Measurements from ENCODE around the gene RALGAPA2. TPM values are rescaled to one million over a fixed set of nuclear protein-coding genes. Genes with fewer than 3 reads are reported as not detected.

Gene RALGAPA2
- total RNA-seq, result 10 to 100 TPM; 14.3 to 17.2 TPM

DNA sequence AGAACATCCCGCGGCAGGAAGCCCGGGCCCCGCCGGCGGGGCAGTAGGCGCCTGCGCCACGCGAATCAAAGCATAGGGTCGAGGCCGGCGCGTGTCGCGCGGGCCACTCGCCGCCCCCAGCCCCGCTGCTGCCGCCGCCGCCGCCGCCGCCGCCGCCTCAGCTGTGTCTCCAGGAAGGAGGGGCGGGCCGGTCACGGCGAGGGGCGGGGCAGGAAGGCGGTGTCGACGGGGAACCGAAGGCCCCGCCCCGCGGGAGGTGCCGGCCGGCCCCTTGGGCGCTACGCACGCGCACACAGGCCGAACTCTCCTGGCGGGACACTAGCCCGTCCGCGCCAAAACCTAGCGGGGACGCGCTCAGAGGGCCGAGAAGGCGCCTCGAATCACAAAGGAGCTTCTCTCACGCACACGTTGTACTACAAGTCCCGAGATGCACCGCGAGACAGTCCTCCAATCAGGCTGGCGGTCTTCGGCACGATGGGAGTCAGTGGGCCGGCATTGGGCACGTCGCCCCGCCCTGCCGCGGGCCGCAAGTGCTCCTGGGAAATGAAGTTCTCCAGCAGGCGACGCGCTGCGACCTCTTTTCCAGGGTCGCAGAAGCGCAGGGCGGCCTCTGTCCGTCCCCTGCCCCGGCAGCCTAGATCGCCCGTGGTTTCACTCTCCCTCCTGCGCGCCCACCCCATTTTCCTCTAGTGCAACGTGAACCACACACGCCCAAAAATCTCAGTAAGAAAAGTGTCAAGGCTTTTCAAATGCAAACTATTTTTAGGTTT is at the start of gene RALGAPA2:
TSS of gene RALGAPA2 (minus strand) at position 171 of the 770 bp plus-strand sequence. CDS start at position 7, 164 bp downstream.
- TF ChIP-seq, protein P1, sequence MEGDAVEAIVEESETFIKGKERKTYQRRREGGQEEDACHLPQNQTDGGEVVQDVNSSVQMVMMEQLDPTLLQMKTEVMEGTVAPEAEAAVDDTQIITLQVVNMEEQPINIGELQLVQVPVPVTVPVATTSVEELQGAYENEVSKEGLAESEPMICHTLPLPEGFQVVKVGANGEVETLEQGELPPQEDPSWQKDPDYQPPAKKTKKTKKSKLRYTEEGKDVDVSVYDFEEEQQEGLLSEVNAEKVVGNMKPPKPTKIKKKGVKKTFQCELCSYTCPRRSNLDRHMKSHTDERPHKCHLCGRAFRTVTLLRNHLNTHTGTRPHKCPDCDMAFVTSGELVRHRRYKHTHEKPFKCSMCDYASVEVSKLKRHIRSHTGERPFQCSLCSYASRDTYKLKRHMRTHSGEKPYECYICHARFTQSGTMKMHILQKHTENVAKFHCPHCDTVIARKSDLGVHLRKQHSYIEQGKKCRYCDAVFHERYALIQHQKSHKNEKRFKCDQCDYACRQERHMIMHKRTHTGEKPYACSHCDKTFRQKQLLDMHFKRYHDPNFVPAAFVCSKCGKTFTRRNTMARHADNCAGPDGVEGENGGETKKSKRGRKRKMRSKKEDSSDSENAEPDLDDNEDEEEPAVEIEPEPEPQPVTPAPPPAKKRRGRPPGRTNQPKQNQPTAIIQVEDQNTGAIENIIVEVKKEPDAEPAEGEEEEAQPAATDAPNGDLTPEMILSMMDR (IDR thresholded peaks at IDR 0.05), result no peak
- ATAC-seq, result peak; percentile 96
- Mint-ChIP-seq H3K9me3 (peaks cover 2% of the 10 kb centered on the region), H3K27me3 (peaks cover 1% of the 10 kb centered on the region), H3K27ac (peak within 1 kb of the TSS; percentile 90), H3K4me3 (peak within 1 kb of the TSS; percentile 90), H3K36me3 (ENCODE audit: low read depth) (peaks cover 15% of the 10 kb centered on the region), H3K4me1 (ENCODE audit: low read depth) (peaks cover 33% of the 10 kb centered on the region)
- ChIA-PET POLR2A (interaction anchor here (0.7 kb wide), 2 partner anchors 14 to 33 kb away, joined by 3 read pairs; no protein-coding TSS in a partner anchor), CTCF (interaction anchor here (1.2 kb wide), 1 partner anchor 52 kb away, joined by 4 read pairs; no protein-coding TSS in a partner anchor)
- DNase-seq, result peak; percentile 97
- intact Hi-C loops (cut with micrococcal nuclease), result no loop called here

DNA sequence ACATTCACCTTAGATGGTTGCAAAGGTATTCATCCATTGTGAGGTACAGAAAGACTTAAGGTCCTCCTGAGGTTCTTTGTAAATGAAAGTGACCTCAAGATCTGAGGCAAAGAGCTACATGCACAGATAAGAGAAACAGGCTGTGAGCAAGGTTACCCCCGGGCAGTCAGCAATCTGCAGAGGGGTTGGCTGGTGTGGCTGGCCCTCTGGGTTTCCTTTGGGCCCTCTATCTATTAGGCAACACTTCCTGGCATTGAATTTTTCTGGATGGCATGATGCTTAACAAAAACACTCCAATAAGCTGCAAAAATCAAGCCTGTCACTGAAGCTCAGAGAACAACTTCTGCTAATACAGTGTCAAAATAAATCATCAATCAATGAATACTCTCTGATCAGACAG is 48.9 kb upstream of the RALGAPA2 start:
- TF ChIP-seq, protein P1 (IDR thresholded peaks at IDR 0.05), result no peak
- Mint-ChIP-seq H3K36me3 (ENCODE audit: low read depth) (no peaks in the 10 kb centered on the region), H3K9me3 (no peaks in the 10 kb centered on the region), H3K4me1 (ENCODE audit: low read depth) (no peaks in the 10 kb centered on the region), H3K27me3 (peaks cover 4% of the 10 kb centered on the region), H3K4me3 (no peak overlapping the region), H3K27ac (no peak overlapping the region)
- DNase-seq, result no peak
- no peak for ATAC-seq
- CTCF ChIA-PET, result no interaction called here
- POLR2A ChIA-PET, result no interaction called here
- intact Hi-C loops (cut with micrococcal nuclease), result no loop called here

DNA sequence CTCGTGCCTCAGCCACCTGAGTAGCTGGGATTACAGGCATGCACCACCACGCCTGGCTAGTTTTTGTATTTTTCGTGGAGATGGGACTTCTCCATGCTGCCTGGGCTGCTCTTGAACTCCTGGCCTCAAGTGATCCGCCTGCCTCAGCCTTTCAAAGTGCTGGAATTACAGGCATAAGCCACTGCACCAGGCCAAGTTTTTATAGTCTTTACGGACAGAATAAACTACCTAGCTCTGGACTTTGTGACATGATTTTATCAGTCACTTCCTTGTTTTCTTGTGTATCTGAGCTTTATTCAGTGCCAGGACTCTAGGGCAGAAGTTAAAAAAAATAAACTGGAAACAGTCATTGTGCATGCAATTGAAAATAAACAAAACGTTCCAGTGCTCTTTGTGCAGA is 46.7 kb upstream of the RALGAPA2 start:
- Mint-ChIP-seq H3K27ac (no peak overlapping the region), H3K4me3 (no peak overlapping the region), H3K9me3 (no peaks in the 10 kb centered on the region), H3K27me3 (peaks cover 5% of the 10 kb centered on the region), H3K36me3 (ENCODE audit: low read depth) (no peaks in the 10 kb centered on the region), H3K4me1 (ENCODE audit: low read depth) (no peaks in the 10 kb centered on the region)
- POLR2A ChIA-PET, result no interaction called here
- TF ChIP-seq, protein P1 (IDR thresholded peaks at IDR 0.05), result no peak
- DNase-seq, result no peak
- CTCF ChIA-PET, result no interaction called here
- intact Hi-C loops (cut with micrococcal nuclease), result no loop called here
- no peak for ATAC-seq

DNA sequence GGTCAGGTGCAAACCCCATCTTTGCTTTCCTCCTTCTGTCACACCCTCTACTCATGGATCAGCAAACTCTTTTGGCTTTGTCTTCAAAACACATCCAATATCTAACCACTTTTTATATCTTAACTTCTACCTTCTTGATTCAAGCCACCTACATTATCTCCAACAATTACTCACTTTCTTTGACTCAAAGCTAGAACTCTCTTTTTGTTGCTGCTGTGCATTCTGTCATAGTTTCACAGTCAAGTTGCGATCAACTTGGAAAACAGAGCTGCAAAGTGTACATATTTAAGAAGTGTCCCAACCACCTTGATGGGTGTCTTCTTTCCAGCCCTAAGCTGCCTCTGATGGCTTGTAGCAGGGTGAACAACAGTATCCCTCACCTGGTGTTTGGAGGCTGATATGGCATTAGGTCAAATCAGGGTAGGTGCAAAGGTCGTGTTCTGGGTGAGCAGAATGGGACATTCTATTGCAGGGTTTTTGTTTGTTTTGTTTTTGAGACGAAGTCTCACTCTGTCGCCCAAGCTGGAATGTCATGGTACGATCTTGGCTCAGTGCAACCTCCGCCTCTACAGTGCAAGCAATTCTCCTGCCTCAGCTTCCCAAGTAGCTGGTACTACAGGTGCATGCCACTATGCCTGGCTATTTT is 43.4 kb upstream of the RALGAPA2 start:
- DNase-seq (no peak), ATAC-seq (no peak)
- ChIA-PET CTCF (no interaction called here), POLR2A (no interaction called here)
- intact Hi-C loops (cut with micrococcal nuclease), result no loop called here
- Mint-ChIP-seq H3K36me3 (ENCODE audit: low read depth) (no peaks in the 10 kb centered on the region), H3K27me3 (peaks cover 9% of the 10 kb centered on the region), H3K27ac (no peak overlapping the region), H3K4me1 (ENCODE audit: low read depth) (no peaks in the 10 kb centered on the region), H3K9me3 (no peaks in the 10 kb centered on the region), H3K4me3 (no peak overlapping the region)
- TF ChIP-seq, protein P1 (IDR thresholded peaks at IDR 0.05), result no peak

DNA sequence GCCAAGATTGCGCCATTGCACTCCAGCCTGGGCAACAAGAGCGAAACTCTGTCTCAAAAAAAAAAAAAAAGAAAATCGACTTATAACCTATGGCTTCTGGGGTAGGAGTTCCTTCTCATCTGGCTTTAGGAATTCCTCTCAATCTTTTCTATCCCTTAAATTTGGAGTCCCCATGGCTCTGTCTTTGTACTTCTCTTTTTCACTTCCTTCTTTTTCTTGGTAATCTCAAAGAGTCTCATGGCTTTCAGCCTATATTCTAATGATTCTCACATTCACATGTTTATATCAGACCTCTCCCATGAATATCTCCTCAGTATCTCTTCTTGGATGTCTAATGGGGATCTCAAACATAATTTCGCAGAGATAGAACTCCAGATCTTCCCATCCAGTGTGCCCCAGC is 42.8 kb upstream of the RALGAPA2 start:
- Mint-ChIP-seq H3K27me3 (peaks cover 9% of the 10 kb centered on the region), H3K4me1 (ENCODE audit: low read depth) (no peaks in the 10 kb centered on the region), H3K9me3 (no peaks in the 10 kb centered on the region), H3K27ac (no peak overlapping the region), H3K36me3 (ENCODE audit: low read depth) (no peaks in the 10 kb centered on the region), H3K4me3 (no peak overlapping the region)
- no peak for ATAC-seq
- TF ChIP-seq, protein P1 (IDR thresholded peaks at IDR 0.05), result no peak
- POLR2A ChIA-PET, result no interaction called here
- CTCF ChIA-PET, result no interaction called here
- intact Hi-C loops (cut with micrococcal nuclease), result no loop called here
- no peak for DNase-seq
